Inferior parietal cortex (tissue), 1 donor: ENCODE results near the gene GATA2.

Source experiments
- DNase-seq: peaks from one replicate; pipeline ENCODE4 v3.0.0-alpha.2; 2016; ENCODE audit errors: extremely low spot score

Gene GATA2

GRCh38 chr3:128502712-128503111 lies 9.7 kb upstream of the GATA2 start:
- DNase-seq = no peak

- DNase-seq = no peak
Measured at GRCh38 chr3:128501431-128501830, 8.4 kb upstream of the GATA2 start.

GRCh38 chr3:128500556-128500955 lies 7.6 kb upstream of the GATA2 start:
- DNase-seq = no peak

GRCh38 chr3:128499724-128500275 lies 6.8 kb upstream of the GATA2 start:
- no peak for DNase-seq

- no peak for DNase-seq
Measured at GRCh38 chr3:128498901-128499530, 6.0 kb upstream of the GATA2 start.

GRCh38 chr3:128498127-128498626 lies 5.2 kb upstream of the GATA2 start:
- no peak for DNase-seq

GRCh38 chr3:128497305-128498126 lies 4.5 kb upstream of the GATA2 start:
- DNase-seq = peak; percentile 74

- no peak for DNase-seq
Measured at GRCh38 chr3:128496602-128497304, 3.8 kb upstream of the GATA2 start.

GRCh38 chr3:128496019-128496601 lies 3.1 kb upstream of the GATA2 start:
- DNase-seq = no peak

- DNase-seq = no peak
Measured at GRCh38 chr3:128495435-128495970, 2.5 kb upstream of the GATA2 start.

- no peak for DNase-seq
Measured at GRCh38 chr3:128494367-128494650, 1.3 kb upstream of the GATA2 start.

GRCh38 chr3:128493570-128494366 lies 767 bp upstream of the GATA2 start:
- DNase-seq = no peak

- no peak for DNase-seq
Measured at GRCh38 chr3:128491941-128492670, 895 bp downstream of the GATA2 start.

- DNase-seq = no peak
Measured at GRCh38 chr3:128491691-128491940, 1.4 kb downstream of the GATA2 start.

- no peak for DNase-seq
Measured at GRCh38 chr3:128490915-128491690, 1.9 kb downstream of the GATA2 start.

GRCh38 chr3:128490650-128490914 lies 2.4 kb downstream of the GATA2 start:
- DNase-seq = no peak

GRCh38 chr3:128489927-128490649 lies 2.9 kb downstream of the GATA2 start:
- no peak for DNase-seq

- no peak for DNase-seq
Measured at GRCh38 chr3:128489674-128489926, 3.4 kb downstream of the GATA2 start.

GRCh38 chr3:128488991-128489673 lies 3.9 kb downstream of the GATA2 start:
- DNase-seq = no peak
